ENCODE measurements around the gene LYSMD3.

The LYSMD3 gene

DNA sequence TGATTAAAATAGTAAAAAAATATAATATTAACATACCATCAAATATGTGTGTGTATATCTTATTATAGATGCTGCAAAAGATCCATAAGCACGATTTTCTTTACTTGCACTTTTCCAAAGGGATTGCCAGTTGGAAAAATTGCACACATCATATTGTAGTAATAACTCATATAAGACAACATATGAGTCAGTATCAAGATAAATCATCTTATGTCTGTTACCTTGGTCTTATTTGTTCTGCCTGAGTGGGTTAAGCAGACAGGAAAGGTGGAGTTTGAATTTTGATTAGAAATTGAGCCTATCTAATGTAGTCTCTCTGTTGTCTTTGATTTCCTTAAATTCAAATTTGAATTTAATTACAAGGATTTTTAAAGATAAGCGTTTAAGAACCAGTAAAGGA is 24.6 kb downstream of the LYSMD3 start:
- TF ChIP-seq, protein P1, sequence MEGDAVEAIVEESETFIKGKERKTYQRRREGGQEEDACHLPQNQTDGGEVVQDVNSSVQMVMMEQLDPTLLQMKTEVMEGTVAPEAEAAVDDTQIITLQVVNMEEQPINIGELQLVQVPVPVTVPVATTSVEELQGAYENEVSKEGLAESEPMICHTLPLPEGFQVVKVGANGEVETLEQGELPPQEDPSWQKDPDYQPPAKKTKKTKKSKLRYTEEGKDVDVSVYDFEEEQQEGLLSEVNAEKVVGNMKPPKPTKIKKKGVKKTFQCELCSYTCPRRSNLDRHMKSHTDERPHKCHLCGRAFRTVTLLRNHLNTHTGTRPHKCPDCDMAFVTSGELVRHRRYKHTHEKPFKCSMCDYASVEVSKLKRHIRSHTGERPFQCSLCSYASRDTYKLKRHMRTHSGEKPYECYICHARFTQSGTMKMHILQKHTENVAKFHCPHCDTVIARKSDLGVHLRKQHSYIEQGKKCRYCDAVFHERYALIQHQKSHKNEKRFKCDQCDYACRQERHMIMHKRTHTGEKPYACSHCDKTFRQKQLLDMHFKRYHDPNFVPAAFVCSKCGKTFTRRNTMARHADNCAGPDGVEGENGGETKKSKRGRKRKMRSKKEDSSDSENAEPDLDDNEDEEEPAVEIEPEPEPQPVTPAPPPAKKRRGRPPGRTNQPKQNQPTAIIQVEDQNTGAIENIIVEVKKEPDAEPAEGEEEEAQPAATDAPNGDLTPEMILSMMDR (IDR thresholded peaks at IDR 0.05), result no peak

GRCh38 chr5:90503596-90503995 is 25.8 kb downstream of the LYSMD3 start:
- TF ChIP-seq, protein P1 (IDR thresholded peaks at IDR 0.05), result no peak

DNA sequence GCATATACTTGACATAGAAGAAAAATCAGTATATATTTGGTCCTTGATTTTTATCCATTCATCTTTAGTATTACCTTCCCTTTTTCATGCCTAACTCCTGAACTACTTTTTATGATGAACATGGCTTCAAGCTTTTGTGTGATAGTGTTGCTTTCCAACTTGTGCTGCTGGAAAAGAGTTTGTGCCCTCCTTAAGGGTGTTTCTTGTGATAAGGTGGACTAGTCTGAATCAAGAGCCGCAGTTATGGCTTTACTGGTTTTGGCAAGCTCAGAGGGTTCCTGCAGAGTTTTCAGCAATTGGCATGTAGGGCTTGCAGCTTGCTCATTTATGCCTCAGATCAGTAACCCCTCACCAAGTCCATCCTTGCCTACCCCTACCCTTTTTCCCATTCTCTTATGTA is 34.2 kb downstream of the LYSMD3 start:
- TF ChIP-seq, protein P1 (IDR thresholded peaks at IDR 0.05), result no peak

GRCh38 chr5:90494043-90494442 is 35.3 kb downstream of the LYSMD3 start:
- TF ChIP-seq, protein P1 (IDR thresholded peaks at IDR 0.05), result no peak

GRCh38 chr5:90488791-90489190 is 40.6 kb downstream of the LYSMD3 start:
- TF ChIP-seq, protein P1 (IDR thresholded peaks at IDR 0.05), result no peak

- TF ChIP-seq, protein P1 (IDR thresholded peaks at IDR 0.05), result no peak
Observed at GRCh38 chr5:90484540-90484939, 44.8 kb downstream of the LYSMD3 start.

DNA sequence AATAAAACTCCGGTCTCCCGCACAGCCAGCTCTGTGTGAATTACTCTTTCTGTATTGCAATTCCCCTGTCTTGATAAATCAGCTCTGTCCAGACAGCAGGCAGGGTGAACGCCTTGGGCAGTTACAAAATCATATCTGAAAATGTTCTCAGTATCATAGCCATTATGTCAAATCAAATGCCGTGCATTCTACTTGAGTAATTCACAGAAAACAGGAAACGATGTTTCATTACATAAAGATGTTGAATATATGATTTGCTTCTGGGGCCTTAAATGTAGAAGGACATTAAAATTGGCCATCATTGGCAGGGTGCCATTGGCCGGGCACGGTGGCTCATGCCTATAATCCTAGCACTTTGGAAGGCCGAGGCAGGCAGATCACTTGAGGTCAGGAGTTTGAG is 46.2 kb downstream of the LYSMD3 start:
- TF ChIP-seq, protein P1 (IDR thresholded peaks at IDR 0.05), result no peak

GRCh38 chr5:90480699-90481098 is 48.7 kb downstream of the LYSMD3 start:
- TF ChIP-seq, protein P1 (IDR thresholded peaks at IDR 0.05), result no peak

Data from LNCAP (cell line).